ENCODE data around the gene STIM2.

The STIM2 gene

DNA sequence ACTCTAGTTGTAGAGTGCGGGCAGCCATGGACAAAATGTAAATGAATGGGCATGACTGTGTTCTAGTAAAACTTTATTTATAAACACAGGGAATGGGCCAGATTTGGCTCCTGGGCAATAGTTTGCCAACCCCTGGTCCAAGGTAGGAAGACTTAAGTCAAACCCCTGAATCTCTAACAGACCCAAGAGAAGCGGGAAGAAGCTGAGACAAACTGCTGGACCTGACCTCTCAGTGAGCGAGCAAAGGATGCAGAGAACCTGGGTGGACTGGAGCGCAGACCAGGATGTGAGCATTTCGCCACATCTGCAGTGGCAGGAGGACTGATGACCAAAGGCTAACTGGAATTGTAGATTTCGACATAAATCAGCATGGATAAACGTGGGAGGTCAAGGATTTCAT lies 201.6 kb downstream of the STIM2 start:
- H3K4me3 ChIP-seq (replicated peaks in 1 of 2; ENCODE audit: low read depth in 2 of 2, low read length in 2 of 2): no peak overlapping the region
- DNase-seq (ENCODE audit: low read depth in 2 of 2): no peak
- TF ChIP-seq, protein P1, sequence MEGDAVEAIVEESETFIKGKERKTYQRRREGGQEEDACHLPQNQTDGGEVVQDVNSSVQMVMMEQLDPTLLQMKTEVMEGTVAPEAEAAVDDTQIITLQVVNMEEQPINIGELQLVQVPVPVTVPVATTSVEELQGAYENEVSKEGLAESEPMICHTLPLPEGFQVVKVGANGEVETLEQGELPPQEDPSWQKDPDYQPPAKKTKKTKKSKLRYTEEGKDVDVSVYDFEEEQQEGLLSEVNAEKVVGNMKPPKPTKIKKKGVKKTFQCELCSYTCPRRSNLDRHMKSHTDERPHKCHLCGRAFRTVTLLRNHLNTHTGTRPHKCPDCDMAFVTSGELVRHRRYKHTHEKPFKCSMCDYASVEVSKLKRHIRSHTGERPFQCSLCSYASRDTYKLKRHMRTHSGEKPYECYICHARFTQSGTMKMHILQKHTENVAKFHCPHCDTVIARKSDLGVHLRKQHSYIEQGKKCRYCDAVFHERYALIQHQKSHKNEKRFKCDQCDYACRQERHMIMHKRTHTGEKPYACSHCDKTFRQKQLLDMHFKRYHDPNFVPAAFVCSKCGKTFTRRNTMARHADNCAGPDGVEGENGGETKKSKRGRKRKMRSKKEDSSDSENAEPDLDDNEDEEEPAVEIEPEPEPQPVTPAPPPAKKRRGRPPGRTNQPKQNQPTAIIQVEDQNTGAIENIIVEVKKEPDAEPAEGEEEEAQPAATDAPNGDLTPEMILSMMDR (IDR thresholded peaks at IDR 0.05; ENCODE audit: low read depth, low read length): no peak

DNA sequence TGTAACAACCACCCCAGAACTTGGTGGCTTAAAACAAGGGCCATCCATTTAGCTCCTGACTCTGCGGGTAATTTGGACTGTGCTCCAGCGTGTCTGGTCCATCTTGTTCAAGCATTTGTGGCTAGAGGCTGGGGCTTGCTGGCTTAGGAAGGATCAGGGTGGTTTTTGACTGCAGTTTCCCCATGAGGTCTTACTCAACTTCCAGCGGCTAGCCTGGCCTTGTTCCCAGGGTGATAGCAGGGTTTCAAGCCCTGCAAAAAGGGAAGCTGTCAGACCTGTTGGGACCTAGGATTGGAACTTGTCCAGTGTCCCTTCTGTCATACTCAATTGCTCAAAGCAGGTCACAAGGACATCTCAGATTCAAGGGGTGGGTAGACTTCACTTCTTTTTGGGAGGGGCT lies 205.9 kb downstream of the STIM2 start:
- TF ChIP-seq, protein P1 (IDR thresholded peaks at IDR 0.05; ENCODE audit: low read depth, low read length): no peak
- DNase-seq (ENCODE audit: low read depth in 2 of 2): no peak
- H3K4me3 ChIP-seq (replicated peaks in 1 of 2; ENCODE audit: low read depth in 2 of 2, low read length in 2 of 2): no peak overlapping the region

DNA sequence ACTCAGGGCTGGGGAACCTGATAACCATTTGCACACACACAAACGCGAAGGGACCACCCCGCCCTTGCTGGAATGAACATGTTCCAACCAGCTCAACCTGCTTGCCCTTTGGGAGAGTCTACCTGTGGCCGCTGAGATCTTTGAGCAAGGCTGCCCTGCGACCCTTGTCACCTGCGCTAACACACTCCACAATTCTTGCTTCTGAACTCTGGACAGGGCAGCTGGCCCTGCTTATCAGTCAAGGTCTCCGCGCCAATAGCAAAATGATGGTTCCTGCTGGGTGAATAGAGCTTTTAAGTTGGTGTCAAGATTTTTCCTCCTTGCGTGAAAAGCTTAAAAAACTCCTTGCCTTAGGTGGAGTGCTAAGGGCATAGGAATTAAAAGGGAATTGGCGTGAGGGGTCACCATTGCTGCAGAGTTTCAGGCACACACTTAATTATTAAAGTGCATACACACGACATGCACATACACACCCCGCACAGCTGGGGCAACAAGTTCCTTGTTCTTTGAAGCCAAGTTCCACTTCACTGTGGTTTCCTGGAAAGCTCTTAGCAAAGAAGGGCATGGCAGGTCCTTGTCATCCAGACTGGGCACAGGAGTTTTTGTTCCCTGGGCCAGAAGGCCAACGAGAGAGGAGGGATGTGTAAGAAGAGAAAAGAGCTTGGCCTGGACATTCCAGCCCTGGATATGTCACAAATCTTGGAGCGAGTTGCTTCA lies 207.7 kb downstream of the STIM2 start:
- no peak overlapping the region for H3K4me3 ChIP-seq (replicated peaks in 1 of 2; ENCODE audit: low read depth in 2 of 2, low read length in 2 of 2)
- no peak for DNase-seq (ENCODE audit: low read depth in 2 of 2)
- TF ChIP-seq, protein P1 (IDR thresholded peaks at IDR 0.05; ENCODE audit: low read depth, low read length): no peak

Data from cardiac fibroblast (primary cell).